Regular cardiac myocyte (primary cell): ENCODE results near the gene ZNF862. TPM values are rescaled to one million over a fixed set of nuclear protein-coding genes. Genes with fewer than 3 reads are reported as not detected.

Experiments
- total RNA-seq: library from RNA; depleted of rRNA; stranded (reverse); fragments of >200 nt; gene quantifications from 2 replicates; pipeline ENCODE4 v1.2.3, GENCODE V29; 2014

ZNF862 gene
- total RNA-seq: 4.4 and 8.5 TPM in 2 replicates

GRCh38 chr7:149838224-149838991 lies at the start of gene ZNF862:
TSS of gene ZNF862 (plus strand) at chr7:149838375. CDS start at chr7:149838612, 237 bp downstream.

GRCh38 chr7:149873074-149873969 lies 35.1 kb downstream of the ZNF862 start, which contains the start of gene ATP6V0E2:
TSS of gene ATP6V0E2 (plus strand) at chr7:149873969. CDS start at chr7:149874066, 97 bp downstream.

Other genes with a start within 250 kb of the ZNF862 start
- gene ZNF467, start 64.8 kb upstream of the ZNF862 start, total RNA-seq: 0.56 and 0.77 TPM in 2 replicates
- gene ATP6V0E2, start 35.6 kb downstream of the ZNF862 start, total RNA-seq: 16.7 and 19.4 TPM in 2 replicates